K562 (cell line): ENCODE data around the gene SNPH. TPM values are rescaled to one million over a fixed set of nuclear protein-coding genes. Genes with fewer than 3 reads are reported as not detected.

ENCODE experiments used
- ATAC-seq: fragments of 200-7000 bp; cut with Tn5 transposase; 3 replicates; pipeline ENCODE4 v1.9.1; 2020; ENCODE audit warnings: moderate library complexity
- BruUV-seq: library from RNA; stranded (reverse); fragments of 400-500 nt; replicated peaks from 2 replicates; lab custom pipeline; 2021; lab: Mats Ljungman, UMichigan
- CTCF ChIA-PET: fragments of 300-600 bp; formaldehyde crosslinking; extraction: SDS; loops from one replicate; lab custom pipeline; 2021; ENCODE audit warnings: low intra/inter-chr PET ratio; lab: Yijun Ruan, JAX
- POLR2A ChIA-PET: fragments of 300-600, 350-650 bp; sonication (Branson Sonifier 250); formaldehyde crosslinking; extraction: SDS; loops from one replicate; lab custom pipeline; 2021; ENCODE audit warnings: antibody characterized with exemption, inconsistent platforms; lab: Yijun Ruan, JAX
- DNase-seq, 4 experiments: peaks; one replicate each; pipeline versions ENCODE4 v3.0.0 to v3.0.0-alpha.2; 2011 to 2018; ENCODE audit warnings: low spot score in 3 of 4, mixed read lengths in 3 of 4; ENCODE audit errors: extremely low read depth in 1 of 4
- FAIRE-seq: peaks from 2 replicates; lab custom pipeline; 2011; peaks lifted over from hg19 to GRCh38; lab: Jason Lieb, UNC
- H2AFZ ChIP-seq: 2 replicates; pipeline ENCODE4 v1.6.0; 2011; ENCODE audit warnings: low read depth, low read length, control low read depth, inconsistent platforms
- H3K27ac ChIP-seq: fragments of 200-600 bp; 3 replicates; pipeline ENCODE4 v1.8.0; 2011; ENCODE audit warnings: low read depth, mild to moderate bottlenecking, control low read depth, inconsistent platforms, low read length, moderate library complexity, mixed read lengths; ENCODE audit errors: extremely low read depth
- H3K27me3 ChIP-seq, 2 experiments: fragments of 300-600 bp in 1 of 2; 2 replicates in 1 of 2; 3 replicates in 1 of 2; pipeline versions ENCODE4 v1.6.0 to v1.8.0; 2011; ENCODE audit warnings: inconsistent platforms in 2 of 2, low read length in 2 of 2, mild to moderate bottlenecking in 1 of 2, mixed read lengths in 1 of 2, moderate library complexity in 1 of 2; ENCODE audit not compliant: control insufficient read depth in 2 of 2, insufficient read depth in 2 of 2
- H3K36me3 ChIP-seq: fragments of 300-600 bp; 3 replicates; pipeline ENCODE4 v1.8.0; 2011; ENCODE audit warnings: mild to moderate bottlenecking, low read length, inconsistent platforms; ENCODE audit not compliant: control insufficient read depth, insufficient read depth
- H3K4me1 ChIP-seq, 2 experiments: fragments of 200-600 bp in 1 of 2; replicated peaks in 1 of 2; 2 replicates in 1 of 2; 3 replicates in 1 of 2; pipeline versions ENCODE4 v1.5.1 to v1.8.0; 2011; ENCODE audit warnings: inconsistent platforms in 2 of 2, low read length in 2 of 2, mild to moderate bottlenecking in 1 of 2, mixed read lengths in 1 of 2, moderate library complexity in 1 of 2; ENCODE audit not compliant: control insufficient read depth in 2 of 2, insufficient read depth in 2 of 2
- H3K4me2 ChIP-seq: 2 replicates; pipeline ENCODE4 v1.6.1; 2011; ENCODE audit warnings: low read length, control low read depth, inconsistent platforms, mixed read lengths; ENCODE audit not compliant: insufficient read depth
- H3K4me3 ChIP-seq: fragments of 200-600 bp; sonication (generic), shearing (Covaris generic); 2 replicates; pipeline ENCODE4 v1.5.1; 2016; ENCODE audit warnings: control low read depth, inconsistent platforms
- H3K79me2 ChIP-seq: fragments of 200-600 bp; 3 replicates; pipeline ENCODE4 v1.8.0; 2011; ENCODE audit warnings: low read length, inconsistent platforms; ENCODE audit not compliant: control insufficient read depth, insufficient read depth
- H3K9ac ChIP-seq, 2 experiments: 2 replicates each; pipeline versions ENCODE4 v1.6.0 to v1.6.1; 2011; ENCODE audit warnings: low read depth in 2 of 2, low read length in 2 of 2, control low read depth in 1 of 2, inconsistent platforms in 1 of 2, mild to moderate bottlenecking in 1 of 2, mixed read lengths in 1 of 2; ENCODE audit not compliant: insufficient read depth in 1 of 2
- H3K9me1 ChIP-seq: one replicate; pipeline ENCODE4 v1.6.0; 2011; ENCODE audit warnings: inconsistent platforms, mild to moderate bottlenecking, low read length, moderate library complexity; ENCODE audit not compliant: control insufficient read depth, insufficient read depth
- H3K9me3 ChIP-seq: replicated peaks from 2 replicates; pipeline ENCODE4 v1.5.1; 2011; ENCODE audit warnings: low read depth, low read length, inconsistent platforms; ENCODE audit not compliant: control insufficient read depth, insufficient read depth
- H4K20me1 ChIP-seq: replicated peaks from 2 replicates; pipeline ENCODE4 v1.6.1; 2011; ENCODE audit warnings: low read length, inconsistent platforms, mixed read lengths; ENCODE audit not compliant: control insufficient read depth, insufficient read depth
- CTCF ChIP-seq, 3 experiments: IDR thresholded peaks in 2 of 3; conservative IDR thresholded peaks in 1 of 3; 2 replicates each; pipeline ENCODE4 v1.5.1; 2011 to 2012; ENCODE audit warnings: low read length in 3 of 3, mild to moderate bottlenecking in 3 of 3, control low read depth in 2 of 3, improper control_type of control experiment in 1 of 3, inconsistent platforms in 1 of 3, low read depth in 1 of 3, mixed read lengths in 1 of 3, moderate library complexity in 1 of 3; ENCODE audit not compliant: insufficient read depth in 2 of 3
- EP300 ChIP-seq: IDR thresholded peaks from 2 replicates; pipeline ENCODE4 v1.6.1; 2012; ENCODE audit warnings: low read length, improper control_type of control experiment
- MAFK ChIP-seq: IDR thresholded peaks from 2 replicates; pipeline ENCODE4 v1.6.1; 2011; ENCODE audit warnings: low read length, improper control_type of control experiment
- MTF1 ChIP-seq: fragments of 250-450 bp; sonication (Bioruptor Pico); IDR thresholded peaks from 2 replicates; pipeline ENCODE4 v1.9.0; 2021; ENCODE audit warnings: moderate library complexity, mild to moderate bottlenecking, inconsistent platforms, borderline replicate concordance
- WGBS: fragments of 100-300 bp; shearing (Covaris generic); methylation state at CpG from one replicate; pipeline ENCODE4 v1.1.6; 2016; ENCODE audit warnings: low coverage, mixed read lengths; ENCODE audit not compliant: insufficient coverage; ENCODE audit errors: missing lambda C conversion rate; 5-methylcytosine and 5-hydroxymethylcytosine counted together
- in situ Hi-C: fragments of 300-500 bp; cut with MboI; formaldehyde crosslinking; loops from 4 replicates; pipeline ENCODE4 v1.15.0; 2018; ENCODE audit warnings: inconsistent platforms, mixed read lengths
- intact Hi-C: fragments of 100-400 bp; cut with micrococcal nuclease; formaldehyde crosslinking; loops from 2 replicates; pipeline ENCODE4 v1.14.2; 2022
- polyA plus RNA-seq, 8 experiments: library from polyadenylated mRNA; depleted of rRNA in 4 of 8; stranded (reverse) in 5 of 8; unstranded in 3 of 8; fragments of >200 nt; fragmentation: Nextera tagmentation in 2 of 8; fragmentation: Illumina TruSeq in 1 of 8; extraction: Ambion mirVana in 2 of 8; extraction: Trizol in 1 of 8; gene quantifications; 2 replicates each; pipeline versions ENCODE4 v1.2.1 to v1.2.3, GENCODE V29; 2011 to 2014; ENCODE audit warnings: inconsistent platforms in 1 of 8, missing spikeins in 1 of 8
- total RNA-seq, 7 experiments: library from RNA; depleted of rRNA in 6 of 7; stranded (reverse); fragments of >200 nt in 6 of 7; fragmentation: Illumina TruSeq in 2 of 7; extraction: Trizol in 2 of 7; gene quantifications; 2 replicates each; pipeline versions ENCODE4 v1.2.1 to v1.2.3, GENCODE V29; 2011 to 2021; ENCODE audit warnings: low replicate concordance in 1 of 7

Gene SNPH
- total and polyA plus RNA-seq, 9 of the 15 experiments (the other 6 are each of a cell fraction or from before 2014, with no cell fraction given): 0.03 to 4.2 (median 1.4) TPM

DNA sequence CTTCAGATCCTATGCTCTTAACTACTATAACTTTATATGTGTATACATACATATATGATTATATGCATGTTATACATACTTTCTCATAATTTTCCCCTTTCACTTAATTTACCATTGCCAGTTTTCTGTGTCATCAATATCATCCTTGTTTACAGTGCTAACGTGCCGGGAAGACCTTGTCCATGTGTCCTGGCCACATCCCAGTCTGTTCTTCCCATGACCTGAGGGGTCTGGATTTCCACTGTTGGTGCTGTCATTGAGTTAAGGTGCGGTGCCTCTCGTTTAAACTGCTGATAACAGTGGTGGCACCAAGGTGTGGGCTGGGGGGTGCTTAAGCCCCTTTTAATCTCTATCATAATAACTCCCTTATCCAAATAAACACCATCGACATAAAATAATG, 71.3 kb downstream of the SNPH start:
- Histone ChIP-seq H3K36me3 (peaks cover 5% of the 10 kb centered on the region; the same call in 1 of the 3 replicates), H2AFZ (no peak overlapping the region), H3K4me1 (peaks cover 0 to 4% of the 10 kb centered on the region in 2 experiments; a peak in 2 of 5 replicates), H3K4me3 (no peak overlapping the region), H3K9ac (no peak overlapping the region), H4K20me1 (peaks cover 11% of the 10 kb centered on the region; the same call in 1 of the 2 replicates), H3K4me2 (no peak overlapping the region), H3K27me3 (no peaks in the 10 kb centered on the region), H3K27ac (no peak overlapping the region), H3K9me1 (no peaks in the 10 kb centered on the region), H3K9me3 (no peaks in the 10 kb centered on the region), H3K79me2 (no peaks in the 10 kb centered on the region)
- TF ChIP-seq EP300: no peak
- TF ChIP-seq MTF1 (CRISPR knock-in tag): no peak
- no peak for TF ChIP-seq CTCF (IDR thresholded peaks at IDR 0.05 in 2 of 3, conservative IDR thresholded peaks at IDR 0.05 in 1 of 3; ENCODE audit: insufficient read depth in 2 of 3, low read depth in 1 of 3, low read length in 3 of 3)
- no peak for TF ChIP-seq MAFK
- no peak for ATAC-seq
- in situ Hi-C loops: no loop called here
- POLR2A ChIA-PET: no interaction called here
- intact Hi-C loops: no loop called here
- DNase-seq: no peak
- FAIRE-seq: no peak
- no TSS peak for BruUV-seq
- CTCF ChIA-PET: no interaction called here
- 69% methylated on average over 4 of the region's 5 CpGs for WGBS
